Panc1 (cell line): ENCODE measurements around the gene MKRN2. TPM values are rescaled to one million over a fixed set of nuclear protein-coding genes. Genes with fewer than 3 reads are reported as not detected.
A peak's percentile ranks its signal among the peaks of the same experiment; 100 is the strongest.

Experiments
- ATAC-seq: fragments of 200-7000 bp; cut with Tn5 transposase; 2 replicates; pipeline ENCODE4 v1.9.1; 2020; ENCODE audit warnings: mild to moderate bottlenecking, moderate library complexity
- BruUV-seq: library from RNA; stranded (reverse); fragments of 400-500 nt; replicated peaks from 2 replicates; lab custom pipeline; 2021; lab: Mats Ljungman, UMichigan
- CTCF ChIA-PET: fragments of 300-600 bp; sonication (Branson Sonifier 250); formaldehyde crosslinking; loops from one replicate; lab custom pipeline; 2022; ENCODE audit warnings: antibody characterized with exemption; lab: Charles Lee
- POLR2A ChIA-PET: fragments of 300-600 bp; sonication (Branson Sonifier 250); formaldehyde crosslinking; loops from one replicate; lab custom pipeline; 2022; ENCODE audit warnings: antibody characterized with exemption; lab: Charles Lee
- DNase-seq: peaks from one replicate; pipeline ENCODE4 v3.0.0-alpha.2; 2010; ENCODE audit warnings: low read depth, low spot score
- H3K27ac ChIP-seq: 2 replicates; pipeline ENCODE4 v1.5.1; 2011; ENCODE audit warnings: mild to moderate bottlenecking, low read length, inconsistent platforms
- H3K27me3 ChIP-seq: fragments of 200-500 bp; sonication (Bioruptor generic); 2 replicates; pipeline ENCODE4 v1.6.0; 2014; ENCODE audit warnings: low read length, inconsistent platforms; ENCODE audit not compliant: control insufficient read depth, insufficient read depth
- H3K36me3 ChIP-seq: fragments of 200-500 bp; sonication (Bioruptor generic); 2 replicates; pipeline ENCODE4 v1.5.1; 2014; ENCODE audit warnings: inconsistent platforms, mild to moderate bottlenecking, low read length, moderate library complexity; ENCODE audit not compliant: control insufficient read depth, insufficient read depth
- H3K4me1 ChIP-seq: 2 replicates; pipeline ENCODE4 v1.5.1; 2011; ENCODE audit warnings: inconsistent platforms, mild to moderate bottlenecking, low read length, moderate library complexity; ENCODE audit not compliant: control insufficient read depth, insufficient read depth
- H3K4me3 ChIP-seq, 2 experiments: 2 replicates each; pipeline ENCODE4 v1.5.1; 2011 to 2012; ENCODE audit warnings: low read depth in 2 of 2, low read length in 2 of 2, mild to moderate bottlenecking in 2 of 2, inconsistent platforms in 1 of 2, moderate library complexity in 1 of 2
- H3K9me3 ChIP-seq: fragments of 200-500 bp; sonication (Bioruptor generic); 2 replicates; pipeline ENCODE4 v1.5.1; 2014; ENCODE audit warnings: low read depth, mild to moderate bottlenecking, inconsistent platforms, low read length, moderate library complexity; ENCODE audit not compliant: control insufficient read depth, insufficient read depth
- POLR2AphosphoS5 ChIP-seq: IDR thresholded peaks from 2 replicates; pipeline ENCODE4 v1.6.1; 2012; ENCODE audit warnings: mild to moderate bottlenecking, low read depth, low read length, moderate library complexity
- SIN3A ChIP-seq: IDR thresholded peaks from 2 replicates; pipeline ENCODE4 v1.6.1; 2012; ENCODE audit warnings: low read depth, mild to moderate bottlenecking, low read length, moderate library complexity, borderline replicate concordance; ENCODE audit not compliant: insufficient read depth
- TCF7L2 ChIP-seq: IDR thresholded peaks from 2 replicates; pipeline ENCODE4 v1.6.1; 2011; ENCODE audit warnings: mild to moderate bottlenecking, low read depth, low read length, inconsistent platforms
- in situ Hi-C: cut with HindIII; loops from 2 replicates; pipeline ENCODE4 v1.10.0; 2016; ENCODE audit warnings: low sequenced_read_pairs, low pct_unique_long_range_greater_than_20kb
- intact Hi-C: fragments of 100-400 bp; cut with micrococcal nuclease; formaldehyde crosslinking; loops from one replicate; pipeline ENCODE4 v1.10.0; 2022; ENCODE audit not compliant: unreplicated experiment
- total RNA-seq: library from RNA; stranded (reverse); gene quantifications from one replicate; pipeline ENCODE4 v1.2.1, GENCODE V29; 2021; ENCODE audit not compliant: unreplicated experiment
- TF ChIP-seq, protein P1 (sequence below), 2 experiments: IDR thresholded peaks; 2 replicates each; pipeline ENCODE4 v1.6.1; 2011 to 2012; ENCODE audit warnings: low read depth in 2 of 2, control low read depth in 1 of 2, low read length in 1 of 2, mild to moderate bottlenecking in 1 of 2, moderate library complexity in 1 of 2; ENCODE audit not compliant: insufficient read depth in 1 of 2
- TF ChIP-seq, protein P2 (sequence below): fragments of 450-650 bp; IDR thresholded peaks from 2 replicates; pipeline ENCODE4 v1.5.1; 2017; ENCODE audit warnings: mild to moderate bottlenecking

Gene MKRN2
- total RNA-seq, 1 experiment from 2014 or later: 19.4 TPM

DNA sequence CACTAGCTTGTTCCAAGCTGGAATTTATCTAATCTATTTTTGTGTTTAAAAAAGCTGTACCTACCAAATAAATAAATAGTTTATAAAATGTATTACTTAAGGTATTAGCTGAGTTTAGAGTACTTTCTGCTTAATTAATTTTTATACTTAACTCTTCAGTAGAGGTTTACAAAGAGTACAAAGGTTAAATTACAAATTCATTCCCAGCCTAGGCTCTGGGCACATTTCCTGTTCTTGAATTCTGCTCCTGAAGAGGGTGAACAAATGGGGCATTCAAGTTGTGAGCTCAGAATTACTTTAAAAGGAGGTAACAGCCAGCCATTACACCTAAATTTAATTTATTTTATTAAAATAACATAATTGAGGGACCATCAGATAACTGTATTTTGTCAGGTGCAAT is 26.4 kb downstream of the MKRN2 start:
- ChIA-PET POLR2A (interaction anchor here (1.0 kb wide), 1 partner anchor 14 kb away, joined by 3 read pairs; no protein-coding TSS in a partner anchor), CTCF (no interaction called here)
- H3K27ac ChIP-seq: no peak overlapping the region
- H3K4me3 ChIP-seq: no peak overlapping the region
- ATAC-seq (no peak), DNase-seq (no peak)
- in situ Hi-C loops (no loop called here), intact Hi-C loops (no loop called here)
- H3K9me3 ChIP-seq: no peaks in the 10 kb centered on the region
- peaks cover 8% of the 10 kb centered on the region for H3K36me3 ChIP-seq
- TF ChIP-seq, protein P1, sequence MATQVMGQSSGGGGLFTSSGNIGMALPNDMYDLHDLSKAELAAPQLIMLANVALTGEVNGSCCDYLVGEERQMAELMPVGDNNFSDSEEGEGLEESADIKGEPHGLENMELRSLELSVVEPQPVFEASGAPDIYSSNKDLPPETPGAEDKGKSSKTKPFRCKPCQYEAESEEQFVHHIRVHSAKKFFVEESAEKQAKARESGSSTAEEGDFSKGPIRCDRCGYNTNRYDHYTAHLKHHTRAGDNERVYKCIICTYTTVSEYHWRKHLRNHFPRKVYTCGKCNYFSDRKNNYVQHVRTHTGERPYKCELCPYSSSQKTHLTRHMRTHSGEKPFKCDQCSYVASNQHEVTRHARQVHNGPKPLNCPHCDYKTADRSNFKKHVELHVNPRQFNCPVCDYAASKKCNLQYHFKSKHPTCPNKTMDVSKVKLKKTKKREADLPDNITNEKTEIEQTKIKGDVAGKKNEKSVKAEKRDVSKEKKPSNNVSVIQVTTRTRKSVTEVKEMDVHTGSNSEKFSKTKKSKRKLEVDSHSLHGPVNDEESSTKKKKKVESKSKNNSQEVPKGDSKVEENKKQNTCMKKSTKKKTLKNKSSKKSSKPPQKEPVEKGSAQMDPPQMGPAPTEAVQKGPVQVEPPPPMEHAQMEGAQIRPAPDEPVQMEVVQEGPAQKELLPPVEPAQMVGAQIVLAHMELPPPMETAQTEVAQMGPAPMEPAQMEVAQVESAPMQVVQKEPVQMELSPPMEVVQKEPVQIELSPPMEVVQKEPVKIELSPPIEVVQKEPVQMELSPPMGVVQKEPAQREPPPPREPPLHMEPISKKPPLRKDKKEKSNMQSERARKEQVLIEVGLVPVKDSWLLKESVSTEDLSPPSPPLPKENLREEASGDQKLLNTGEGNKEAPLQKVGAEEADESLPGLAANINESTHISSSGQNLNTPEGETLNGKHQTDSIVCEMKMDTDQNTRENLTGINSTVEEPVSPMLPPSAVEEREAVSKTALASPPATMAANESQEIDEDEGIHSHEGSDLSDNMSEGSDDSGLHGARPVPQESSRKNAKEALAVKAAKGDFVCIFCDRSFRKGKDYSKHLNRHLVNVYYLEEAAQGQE (IDR thresholded peaks at IDR 0.05; ENCODE audit: insufficient read depth in 1 of 2, low read depth in 2 of 2, low read length in 1 of 2): no peak
- TF ChIP-seq TCF7L2 (no peak), POLR2AphosphoS5 (no peak), SIN3A (no peak)
- TF ChIP-seq, protein P2, sequence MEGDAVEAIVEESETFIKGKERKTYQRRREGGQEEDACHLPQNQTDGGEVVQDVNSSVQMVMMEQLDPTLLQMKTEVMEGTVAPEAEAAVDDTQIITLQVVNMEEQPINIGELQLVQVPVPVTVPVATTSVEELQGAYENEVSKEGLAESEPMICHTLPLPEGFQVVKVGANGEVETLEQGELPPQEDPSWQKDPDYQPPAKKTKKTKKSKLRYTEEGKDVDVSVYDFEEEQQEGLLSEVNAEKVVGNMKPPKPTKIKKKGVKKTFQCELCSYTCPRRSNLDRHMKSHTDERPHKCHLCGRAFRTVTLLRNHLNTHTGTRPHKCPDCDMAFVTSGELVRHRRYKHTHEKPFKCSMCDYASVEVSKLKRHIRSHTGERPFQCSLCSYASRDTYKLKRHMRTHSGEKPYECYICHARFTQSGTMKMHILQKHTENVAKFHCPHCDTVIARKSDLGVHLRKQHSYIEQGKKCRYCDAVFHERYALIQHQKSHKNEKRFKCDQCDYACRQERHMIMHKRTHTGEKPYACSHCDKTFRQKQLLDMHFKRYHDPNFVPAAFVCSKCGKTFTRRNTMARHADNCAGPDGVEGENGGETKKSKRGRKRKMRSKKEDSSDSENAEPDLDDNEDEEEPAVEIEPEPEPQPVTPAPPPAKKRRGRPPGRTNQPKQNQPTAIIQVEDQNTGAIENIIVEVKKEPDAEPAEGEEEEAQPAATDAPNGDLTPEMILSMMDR: no peak
- no peaks in the 10 kb centered on the region for H3K27me3 ChIP-seq
- no peaks in the 10 kb centered on the region for H3K4me1 ChIP-seq
- no TSS peak for BruUV-seq

DNA sequence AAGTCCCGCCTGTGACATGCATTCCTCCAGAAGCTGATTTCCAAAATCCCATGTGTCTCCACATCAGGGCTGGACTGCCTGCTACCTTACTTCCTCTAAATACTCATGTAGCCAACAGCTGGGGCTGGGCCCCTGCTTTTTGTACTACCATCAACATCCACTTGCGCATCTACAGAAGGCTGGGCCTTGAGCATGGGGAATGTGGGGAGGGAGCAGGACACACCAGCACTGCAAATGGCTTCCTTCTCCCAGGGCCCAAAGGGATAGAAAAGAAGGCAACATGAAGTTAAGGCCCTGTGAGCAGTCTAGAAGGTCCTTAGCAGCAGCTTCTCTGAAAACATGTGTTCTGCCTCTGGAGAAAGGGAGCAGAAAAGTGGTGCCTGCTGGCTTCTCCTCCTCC is 27.2 kb downstream of the MKRN2 start:
- TSS peak; percentile 49 for BruUV-seq
- H3K27ac ChIP-seq: no peak overlapping the region
- H3K9me3 ChIP-seq: no peaks in the 10 kb centered on the region
- in situ Hi-C loops (no loop called here), intact Hi-C loops (no loop called here)
- no peak overlapping the region for H3K4me3 ChIP-seq
- ATAC-seq (no peak), DNase-seq (no peak)
- no peaks in the 10 kb centered on the region for H3K27me3 ChIP-seq
- TF ChIP-seq SIN3A (no peak), POLR2AphosphoS5 (no peak), TCF7L2 (no peak)
- TF ChIP-seq, protein P1 (IDR thresholded peaks at IDR 0.05; ENCODE audit: insufficient read depth in 1 of 2, low read depth in 2 of 2, low read length in 1 of 2): no peak
- TF ChIP-seq, protein P2: no peak
- POLR2A ChIA-PET: no interaction called here
- H3K36me3 ChIP-seq: peaks cover 8% of the 10 kb centered on the region
- no peaks in the 10 kb centered on the region for H3K4me1 ChIP-seq
- CTCF ChIA-PET: no interaction called here
